ENCODE measurements around the gene WARS2. TPM values are rescaled to one million over a fixed set of nuclear protein-coding genes. Genes with fewer than 3 reads are reported as not detected.
"Not testable (repeated sequence)": the region's sequence is repeated elsewhere in the genome, so short reads cannot be mapped to it uniquely, and the experiment has no call there.

WARS2 gene
- total and polyA plus RNA-seq, 2 experiments from 2014 or later, result 6.2 to 19.3 TPM

DNA sequence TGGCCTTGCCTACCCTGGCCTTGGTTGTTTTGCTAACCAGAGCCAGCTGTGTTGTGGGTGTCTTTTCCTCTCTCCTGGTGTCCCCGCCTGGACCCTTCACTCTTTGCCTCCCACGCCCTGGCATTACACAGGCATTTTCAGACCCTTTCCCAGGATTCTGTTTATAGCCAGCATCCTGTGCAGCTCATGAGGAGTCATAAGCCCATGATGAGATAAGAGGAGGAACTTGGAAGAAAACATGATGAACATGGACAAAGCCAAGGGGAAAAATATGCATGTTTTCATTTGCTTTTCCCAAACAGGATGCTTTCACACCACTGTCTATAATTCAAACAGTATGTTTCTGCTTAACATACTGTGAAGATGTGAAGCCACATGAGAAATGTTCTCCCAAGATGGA is 18.7 kb upstream of the WARS2 start:
- H3K9me3 ChIP-seq (ENCODE audit: low read depth), result no peaks in the 10 kb centered on the region
- no peak overlapping the region for H3K4me2 ChIP-seq
- no peak overlapping the region for H3K27ac ChIP-seq
- no peaks in the 10 kb centered on the region for H3K27me3 ChIP-seq
- 88% methylated on average over 2 of the region's 2 CpGs for WGBS (ENCODE audit: low lambda C conversion rate, missing lambda C conversion rate)
- DNase-seq (ENCODE audit: low spot score), result no peak
- no peak overlapping the region for H3K4me3 ChIP-seq
- H3K4me1 ChIP-seq (ENCODE audit: insufficient read depth), result no peaks in the 10 kb centered on the region
- H3K36me3 ChIP-seq (replicated peaks; ENCODE audit: insufficient read depth, low read depth), result no peaks in the 10 kb centered on the region
- H3K79me2 ChIP-seq, result no peaks in the 10 kb centered on the region
- TF ChIP-seq EZH2 (IDR thresholded peaks at IDR 0.05; ENCODE audit: borderline replicate concordance) (no peak), EZH2phosphoT487 (IDR thresholded peaks at IDR 0.05; ENCODE audit: low read depth, severe bottlenecking, unreplicated experiment) (no peak), CTCF (IDR thresholded peaks at IDR 0.05; ENCODE audit: poor library complexity) (no peak)
- no peaks in the 10 kb centered on the region for H4K20me1 ChIP-seq (ENCODE audit: insufficient read depth, poor library complexity, severe bottlenecking)
- H3K9me2 ChIP-seq (replicated peaks; ENCODE audit: insufficient read depth), result no peaks in the 10 kb centered on the region
- H2AFZ ChIP-seq, result no peak overlapping the region

DNA sequence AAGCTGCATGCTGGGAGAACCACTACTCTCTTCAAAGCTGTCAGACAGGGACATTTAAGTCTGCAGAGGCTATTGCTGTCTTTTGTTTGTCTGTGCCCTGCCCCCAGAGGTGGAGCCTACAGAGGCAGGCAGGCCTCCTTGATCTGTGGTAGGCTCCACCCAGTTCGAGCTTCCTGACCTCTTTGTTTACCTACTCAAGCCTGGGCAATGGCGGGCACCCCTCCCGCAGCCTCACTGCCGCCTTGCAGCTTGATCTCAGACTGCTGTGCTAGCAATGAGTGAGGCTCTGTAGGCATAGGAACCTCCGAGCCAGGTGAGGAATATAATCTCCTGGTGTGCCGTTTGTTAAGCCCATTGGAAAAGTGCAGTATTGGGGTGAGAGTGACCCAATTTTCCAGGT is 16.3 kb upstream of the WARS2 start:
- H3K4me1 ChIP-seq (ENCODE audit: insufficient read depth); H3K4me2 ChIP-seq; H3K9me3 ChIP-seq (ENCODE audit: low read depth); H3K27ac ChIP-seq; H2AFZ ChIP-seq; H4K20me1 ChIP-seq (ENCODE audit: insufficient read depth, poor library complexity, severe bottlenecking); H3K79me2 ChIP-seq; H3K36me3 ChIP-seq (replicated peaks; ENCODE audit: insufficient read depth, low read depth); DNase-seq (ENCODE audit: low spot score); H3K4me3 ChIP-seq; H3K27me3 ChIP-seq; H3K9me2 ChIP-seq (replicated peaks; ENCODE audit: insufficient read depth): not testable (repeated sequence)
- WGBS (ENCODE audit: low lambda C conversion rate, missing lambda C conversion rate), result 97% methylated on average over 6 of the region's 6 CpGs

GRCh38 chr1:119155069-119155468 is 14.6 kb upstream of the WARS2 start:
- H2AFZ ChIP-seq; H3K4me3 ChIP-seq; H3K79me2 ChIP-seq; H3K4me2 ChIP-seq; H3K27ac ChIP-seq; H3K9me3 ChIP-seq (ENCODE audit: low read depth); DNase-seq (ENCODE audit: low spot score); H3K27me3 ChIP-seq; H3K4me1 ChIP-seq (ENCODE audit: insufficient read depth); H4K20me1 ChIP-seq (ENCODE audit: insufficient read depth, poor library complexity, severe bottlenecking); H3K36me3 ChIP-seq (replicated peaks; ENCODE audit: insufficient read depth, low read depth); H3K9me2 ChIP-seq (replicated peaks; ENCODE audit: insufficient read depth): not testable (repeated sequence)
- WGBS (ENCODE audit: low lambda C conversion rate, missing lambda C conversion rate), result 98% methylated on average over 4 of the region's 4 CpGs

DNA sequence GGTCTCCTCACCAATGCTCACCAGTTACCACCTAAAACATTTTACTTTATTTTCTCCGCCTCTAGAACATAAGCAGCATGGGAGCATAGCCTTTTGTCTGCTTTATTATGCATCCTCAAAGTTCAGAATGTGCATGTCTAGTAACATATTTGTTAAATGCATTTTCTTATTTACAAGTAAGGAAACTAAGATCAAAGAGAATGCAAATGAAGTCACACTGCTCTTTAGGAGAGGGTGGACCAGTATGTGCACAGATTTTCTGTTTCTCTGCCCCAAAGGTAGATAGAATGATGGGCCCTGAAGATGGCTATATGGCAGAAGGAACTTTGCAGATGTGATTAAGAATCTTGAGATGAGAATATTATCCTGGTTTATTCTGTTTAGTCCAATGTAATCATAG is 9.7 kb upstream of the WARS2 start:
- no peaks in the 10 kb centered on the region for H3K27me3 ChIP-seq

More for the DNA sequence above, 9.7 kb upstream of the WARS2 start:
- no peak overlapping the region for H3K27ac ChIP-seq
- no peaks in the 10 kb centered on the region for H3K9me2 ChIP-seq (replicated peaks; ENCODE audit: insufficient read depth)
- H3K36me3 ChIP-seq (replicated peaks; ENCODE audit: insufficient read depth, low read depth), result no peaks in the 10 kb centered on the region
- H4K20me1 ChIP-seq (ENCODE audit: insufficient read depth, poor library complexity, severe bottlenecking), result no peaks in the 10 kb centered on the region
- H3K9me3 ChIP-seq (ENCODE audit: low read depth), result no peaks in the 10 kb centered on the region
- TF ChIP-seq EZH2phosphoT487 (IDR thresholded peaks at IDR 0.05; ENCODE audit: low read depth, severe bottlenecking, unreplicated experiment) (no peak), EZH2 (IDR thresholded peaks at IDR 0.05; ENCODE audit: borderline replicate concordance) (no peak), CTCF (IDR thresholded peaks at IDR 0.05; ENCODE audit: poor library complexity) (no peak)
- WGBS (ENCODE audit: low lambda C conversion rate, missing lambda C conversion rate), result 96% methylated on average over 1 of the region's 1 CpG
- no peak overlapping the region for H2AFZ ChIP-seq
- no peak for DNase-seq (ENCODE audit: low spot score)
- H3K4me2 ChIP-seq, result no peak overlapping the region
- no peaks in the 10 kb centered on the region for H3K79me2 ChIP-seq
- no peaks in the 10 kb centered on the region for H3K4me1 ChIP-seq (ENCODE audit: insufficient read depth)
- no peak overlapping the region for H3K4me3 ChIP-seq

All from hepatocyte (in vitro differentiated cells).